GM18867 (cell line): ENCODE results near the gene AWAT2.

Experiments
- ATAC-seq: cut with Tn5 transposase; IDR thresholded peaks from one replicate; pipeline ENCODE4 v1.9.1; 2021; ENCODE audit warnings: mild to moderate bottlenecking, moderate library complexity; ENCODE audit not compliant: unreplicated experiment

The AWAT2 gene

GRCh38 chrX:70042399-70043371, 7.1 kb downstream of the AWAT2 start:
- no peak for ATAC-seq

- ATAC-seq = no peak
These were observed 7.7 kb downstream of the AWAT2 start for GRCh38 chrX:70041993-70042392.

- ATAC-seq = no peak
These were observed 10.0 kb downstream of the AWAT2 start for GRCh38 chrX:70039758-70040157.

DNA sequence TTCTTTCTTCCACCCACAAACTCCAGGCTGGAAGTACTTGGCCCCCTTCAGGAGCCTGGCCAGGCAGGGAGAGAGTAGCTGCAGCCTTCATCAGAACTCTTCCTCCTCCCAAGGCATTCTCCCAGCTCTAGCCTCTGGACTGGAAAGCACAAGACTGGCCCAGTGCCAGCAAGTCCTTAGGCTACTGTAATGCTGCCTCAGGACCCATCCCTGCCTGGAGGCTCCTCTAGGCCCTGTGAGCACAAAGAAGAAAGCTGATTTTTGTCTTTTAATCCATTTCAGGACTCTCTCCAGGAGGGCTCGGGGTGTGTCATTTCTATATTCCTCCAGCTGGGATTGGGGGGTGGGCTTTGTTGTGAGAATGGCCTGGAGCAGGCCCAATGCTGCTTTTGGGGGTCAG, 10.8 kb downstream of the AWAT2 start:
- no peak for ATAC-seq

DNA sequence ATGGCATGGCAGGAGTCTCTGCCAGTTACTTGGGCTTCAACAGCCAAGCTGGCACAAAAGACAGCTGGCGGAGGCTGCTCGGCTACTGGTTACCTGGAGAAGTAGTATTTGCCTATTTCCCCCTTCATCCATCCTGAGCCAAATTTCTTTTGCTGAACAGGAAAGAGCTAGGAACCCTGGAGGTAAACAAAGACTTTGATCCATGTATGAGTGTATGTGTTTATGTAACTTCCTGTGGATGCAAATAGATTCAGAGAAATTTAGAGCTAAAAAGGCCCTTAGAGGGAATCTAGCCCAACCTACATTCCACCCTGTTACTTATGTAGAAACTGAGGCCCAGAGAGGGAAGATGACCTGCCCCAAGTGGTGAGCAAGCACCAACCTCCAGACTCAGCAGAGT, 11.2 kb downstream of the AWAT2 start:
- no peak for ATAC-seq

DNA sequence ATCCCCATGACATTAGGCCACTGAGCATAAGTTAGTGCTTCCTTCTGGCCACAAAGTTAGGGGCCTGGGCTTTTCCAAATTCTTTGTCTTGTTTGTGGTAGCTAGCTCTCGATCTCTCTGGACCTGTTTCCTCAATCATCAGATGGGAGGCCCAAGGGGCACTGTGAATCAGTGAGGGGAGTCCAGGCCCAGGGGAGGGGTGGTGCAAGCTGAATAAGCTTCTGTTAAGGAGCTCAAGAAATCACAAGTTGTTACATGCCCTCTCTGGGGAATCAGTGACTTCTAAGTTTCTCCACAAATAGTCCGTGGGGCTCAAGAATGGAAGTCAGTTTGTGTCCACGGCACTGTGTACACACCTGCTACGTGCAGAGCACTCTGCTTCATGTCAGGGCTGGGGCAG, 15.1 kb downstream of the AWAT2 start:
- no peak for ATAC-seq

DNA sequence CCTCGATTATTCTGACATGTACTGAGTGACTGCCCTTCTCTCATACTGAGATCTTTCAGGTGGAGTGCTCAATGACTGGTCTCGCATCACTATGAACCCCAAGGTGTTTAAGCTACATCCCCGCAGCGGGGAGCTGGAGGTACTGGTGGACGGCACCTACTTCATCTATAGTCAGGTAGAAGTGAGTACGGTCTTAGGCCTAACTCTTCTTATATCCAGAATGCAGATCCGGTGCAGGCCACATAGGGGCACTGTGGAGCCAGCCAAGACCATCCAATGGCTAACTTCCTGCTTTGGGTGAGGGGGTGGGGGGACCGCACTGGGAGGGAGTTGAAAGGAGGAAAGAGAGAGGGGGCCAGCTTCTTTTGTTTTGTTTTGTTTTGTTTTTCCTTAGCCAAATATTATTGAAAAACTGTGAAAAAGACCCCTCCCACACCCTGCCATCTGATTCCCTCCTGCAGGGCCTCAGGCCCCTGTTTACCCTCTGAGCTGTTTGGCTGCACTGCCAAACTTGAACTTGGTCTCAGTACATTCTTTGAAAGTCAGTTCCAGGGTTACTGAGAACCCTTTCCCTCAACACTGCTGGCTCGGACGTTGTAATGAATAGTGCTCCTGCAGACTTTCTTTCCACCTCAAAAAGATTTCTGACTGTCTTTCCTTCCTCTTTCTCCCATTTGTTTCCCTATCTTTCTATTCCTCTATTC, 16.2 kb downstream of the AWAT2 start:
- peak; percentile 58 for ATAC-seq

DNA sequence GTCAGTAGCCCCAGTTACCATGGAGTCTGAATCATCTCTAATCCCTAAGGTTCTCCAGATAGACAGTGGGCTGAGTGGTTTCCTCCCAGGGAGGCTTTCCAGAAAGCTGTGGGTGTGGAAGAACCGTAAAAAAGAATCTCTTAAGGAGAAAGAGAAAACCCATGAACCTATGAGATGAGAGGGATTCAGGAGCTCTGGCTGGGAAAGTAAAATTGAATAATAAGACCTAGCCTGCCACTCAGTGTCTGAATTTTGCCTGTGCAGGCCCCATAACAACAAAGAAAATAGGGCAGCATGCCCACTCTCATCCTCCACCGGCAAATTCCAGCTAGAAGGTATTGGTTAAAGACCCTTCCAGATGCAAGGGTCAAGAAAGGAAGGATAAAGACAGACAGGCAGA, 16.9 kb downstream of the AWAT2 start:
- no peak for ATAC-seq

GRCh38 chrX:70030301-70030767, 19.4 kb downstream of the AWAT2 start:
- peak; percentile 87 for ATAC-seq

- ATAC-seq = no peak
These were observed 19.9 kb downstream of the AWAT2 start for GRCh38 chrX:70029863-70030262.

GRCh38 chrX:70026851-70027200, 22.9 kb downstream of the AWAT2 start:
- ATAC-seq = no peak

GRCh38 chrX:70026112-70026850, 23.5 kb downstream of the AWAT2 start:
- no peak for ATAC-seq

DNA sequence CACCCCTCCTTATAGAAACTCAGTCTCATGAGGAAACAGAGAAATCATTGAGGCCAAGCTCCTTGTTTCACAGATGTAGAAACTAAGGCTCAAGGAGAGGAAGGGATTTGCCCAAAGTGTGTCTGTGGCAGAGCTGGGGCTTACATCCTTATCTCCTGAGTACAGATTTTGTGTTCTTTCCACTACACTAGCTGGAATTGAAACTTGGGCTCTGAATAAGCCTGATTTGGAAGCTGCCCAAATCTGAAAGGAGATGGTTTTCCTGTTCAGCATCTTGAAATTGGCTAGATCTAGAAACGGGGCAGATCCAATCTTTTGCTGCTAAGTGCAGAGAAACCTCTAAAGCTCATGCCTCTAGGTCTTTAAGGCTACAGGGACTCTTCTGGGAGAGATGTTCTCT, 24.3 kb downstream of the AWAT2 start:
- no peak for ATAC-seq

DNA sequence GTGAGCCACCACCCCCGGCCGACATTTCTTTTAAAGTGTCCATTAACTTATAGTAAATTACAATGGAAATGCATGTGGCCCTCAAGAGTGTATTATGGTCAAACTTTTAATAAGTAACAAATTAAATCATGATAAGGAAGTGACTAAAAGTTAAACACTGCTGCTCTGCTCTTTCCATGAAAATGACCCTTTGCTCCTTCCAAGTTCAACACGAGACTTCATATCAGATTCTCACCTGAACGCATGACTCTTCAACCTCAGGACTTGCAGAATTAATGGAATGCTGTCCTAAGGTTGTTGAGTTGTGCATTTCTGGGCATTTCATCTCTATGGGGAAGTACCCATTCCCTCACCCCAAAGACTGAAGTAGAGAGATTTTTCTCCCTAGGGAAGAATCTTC, 27.1 kb downstream of the AWAT2 start:
- ATAC-seq = no peak

DNA sequence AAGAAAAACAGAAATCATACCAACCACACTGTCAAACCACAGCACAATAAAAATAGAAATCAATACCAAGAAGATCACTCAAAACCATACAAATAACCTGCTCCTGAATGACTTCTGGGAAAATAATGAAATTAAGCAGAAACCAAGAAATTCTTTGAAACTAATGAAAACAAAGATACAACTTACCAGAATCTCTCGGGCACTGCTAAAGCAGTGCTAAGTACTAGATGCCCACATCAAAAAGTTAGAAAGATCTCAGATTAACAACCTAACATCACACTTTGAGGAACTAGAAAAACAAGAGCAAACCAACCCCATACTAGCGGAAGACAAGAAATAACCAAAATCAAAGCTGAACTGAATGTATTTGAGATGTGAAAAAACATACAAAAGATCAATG, 33.2 kb downstream of the AWAT2 start:
- no peak for ATAC-seq

DNA sequence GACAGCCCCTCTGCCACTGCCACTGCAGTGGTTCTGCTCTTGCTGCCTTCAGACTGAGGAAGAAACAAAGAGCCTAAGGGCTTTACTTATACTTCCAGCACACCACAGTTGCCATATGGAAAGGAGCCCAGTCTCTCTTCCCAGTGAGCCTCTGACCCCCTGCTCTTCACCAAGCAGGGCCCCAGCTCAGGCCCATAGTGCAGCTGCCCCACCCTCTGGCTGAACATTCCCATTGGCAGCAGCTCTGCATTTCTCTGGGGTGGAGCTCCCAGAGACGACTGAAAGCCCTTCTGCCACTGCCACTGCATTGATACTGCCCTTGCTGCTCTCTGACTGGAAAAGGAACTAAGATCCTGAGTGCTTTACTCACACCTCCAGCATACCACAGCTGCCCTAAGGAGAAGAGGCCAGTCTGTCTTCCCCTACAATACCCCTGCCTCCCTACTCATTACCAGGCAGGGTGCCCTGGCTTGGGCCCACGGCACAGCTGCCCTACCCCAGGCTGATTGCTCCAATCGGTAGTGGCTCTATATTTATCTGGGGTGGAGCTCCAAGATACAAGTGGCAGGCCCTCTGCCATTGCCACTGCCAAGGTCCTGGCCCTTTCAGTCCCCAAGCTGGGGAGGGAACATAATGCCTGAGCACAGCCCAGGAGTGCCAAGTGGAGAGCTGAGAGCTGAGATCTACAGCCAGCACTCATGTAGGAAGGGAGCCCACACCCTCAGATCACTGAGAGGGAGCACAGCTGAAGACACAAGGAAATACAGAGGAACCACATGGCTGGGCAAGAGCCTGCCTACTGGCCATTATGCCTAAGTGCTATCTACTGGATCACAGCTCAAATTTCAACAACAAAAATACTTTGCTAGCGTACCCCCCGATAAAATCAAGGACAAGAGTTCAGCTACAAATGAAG, 36.0 kb downstream of the AWAT2 start:
- ATAC-seq = no peak

DNA sequence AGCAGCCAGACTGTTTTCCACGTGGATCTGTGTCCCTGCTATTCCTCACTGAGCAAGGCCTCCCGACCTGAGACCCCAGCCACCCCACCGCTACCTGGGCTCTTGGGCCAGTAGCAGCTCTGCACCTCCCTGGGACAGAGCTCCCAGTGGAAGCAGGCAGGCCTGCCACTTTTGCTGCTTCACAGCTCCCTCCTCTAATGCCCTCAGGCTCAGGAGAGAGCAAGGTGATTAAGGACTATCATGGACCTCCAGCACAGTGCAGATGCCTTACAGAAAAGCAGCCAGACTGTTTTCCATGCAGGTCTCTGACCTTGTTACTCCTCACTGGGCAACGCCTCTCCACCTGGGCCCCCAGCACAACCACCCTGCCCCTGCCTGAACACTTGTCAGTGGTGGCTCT, 37.0 kb downstream of the AWAT2 start:
- no peak for ATAC-seq

DNA sequence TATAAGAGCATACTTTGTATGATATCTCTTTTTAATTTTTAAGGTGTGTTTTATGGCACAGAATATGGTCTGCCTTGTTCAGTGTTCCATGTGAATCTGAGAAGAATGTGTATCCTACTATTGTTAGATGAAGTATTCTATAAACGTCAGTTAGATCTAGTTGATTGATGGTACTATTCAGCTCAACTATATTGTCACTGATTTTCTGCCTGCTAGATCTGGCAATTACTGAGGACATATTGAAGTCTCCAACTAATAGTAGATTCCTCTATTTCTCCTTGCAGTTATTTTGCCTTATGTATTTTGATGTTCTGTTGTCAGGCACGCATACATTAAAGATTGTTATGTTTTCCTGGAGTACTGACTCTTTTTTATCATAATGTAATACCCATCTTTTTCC, 39.8 kb downstream of the AWAT2 start:
- no peak for ATAC-seq

DNA sequence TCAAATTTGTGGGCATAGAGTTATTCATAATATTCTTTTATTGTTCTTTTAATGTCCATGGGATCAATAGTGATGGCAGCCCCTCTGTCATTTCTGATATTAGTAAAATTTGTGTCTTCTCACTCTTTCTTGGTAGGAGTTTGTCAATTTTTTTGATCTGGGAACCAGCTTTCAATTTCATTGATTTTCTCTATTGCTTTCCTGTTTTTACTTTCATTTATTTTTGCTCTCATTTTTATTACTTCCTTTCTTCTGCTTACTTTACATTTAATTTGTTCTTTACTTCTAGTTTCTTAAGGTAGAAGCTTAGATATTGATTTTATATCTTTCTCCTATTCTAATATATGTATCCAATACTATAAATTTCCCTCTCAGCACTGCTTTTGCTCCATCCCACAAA, 40.7 kb downstream of the AWAT2 start:
- no peak for ATAC-seq

- ATAC-seq = no peak
These were observed 41.8 kb downstream of the AWAT2 start for GRCh38 chrX:70007946-70008345.
